ENCODE data around the gene SLCO6A1.

Gene SLCO6A1

GRCh38 chr5:102450313-102450990 is 48.3 kb downstream of the SLCO6A1 start:
- no peak overlapping the region for H3K4me3 ChIP-seq (ENCODE audit: low read length)
- no peaks in the 10 kb centered on the region for H3K36me3 ChIP-seq (ENCODE audit: control insufficient read depth, insufficient read depth, low read length, severe bottlenecking)
- no peaks in the 10 kb centered on the region for H3K9me3 ChIP-seq (ENCODE audit: control insufficient read depth, low read length)
- H3K9ac ChIP-seq (ENCODE audit: low read length), result no peak overlapping the region
- no peaks in the 10 kb centered on the region for H3K4me1 ChIP-seq (ENCODE audit: control insufficient read depth, insufficient read depth, low read length)
- DNase-seq (ENCODE audit: low read depth), result peak; percentile 21
- H3K27me3 ChIP-seq (replicated peaks; ENCODE audit: control insufficient read depth, insufficient read depth, low read length), result no peaks in the 10 kb centered on the region

- H3K9me3 ChIP-seq (ENCODE audit: control insufficient read depth, low read length), result peaks cover 19% of the 10 kb centered on the region
- H3K4me1 ChIP-seq (ENCODE audit: control insufficient read depth, insufficient read depth, low read length), result no peaks in the 10 kb centered on the region
- no peaks in the 10 kb centered on the region for H3K36me3 ChIP-seq (ENCODE audit: control insufficient read depth, insufficient read depth, low read length, severe bottlenecking)
- no peak overlapping the region for H3K9ac ChIP-seq (ENCODE audit: low read length)
- no peak overlapping the region for H3K4me3 ChIP-seq (ENCODE audit: low read length)
- no peak for DNase-seq (ENCODE audit: low read depth)
- H3K27me3 ChIP-seq (replicated peaks; ENCODE audit: control insufficient read depth, insufficient read depth, low read length), result no peaks in the 10 kb centered on the region
Measured at GRCh38 chr5:102433473-102433872, 65.3 kb downstream of the SLCO6A1 start.

GRCh38 chr5:102421647-102422046 is 77.2 kb downstream of the SLCO6A1 start:
- no peak overlapping the region for H3K4me3 ChIP-seq (ENCODE audit: low read length)
- H3K9me3 ChIP-seq (ENCODE audit: control insufficient read depth, low read length), result no peaks in the 10 kb centered on the region
- H3K4me1 ChIP-seq (ENCODE audit: control insufficient read depth, insufficient read depth, low read length), result no peaks in the 10 kb centered on the region
- no peak overlapping the region for H3K9ac ChIP-seq (ENCODE audit: low read length)
- H3K27me3 ChIP-seq (replicated peaks; ENCODE audit: control insufficient read depth, insufficient read depth, low read length), result no peaks in the 10 kb centered on the region
- H3K36me3 ChIP-seq (ENCODE audit: control insufficient read depth, insufficient read depth, low read length, severe bottlenecking), result no peaks in the 10 kb centered on the region
- DNase-seq (ENCODE audit: low read depth), result no peak

- Histone ChIP-seq H3K9ac (ENCODE audit: low read length) (no peak overlapping the region), H3K4me1 (ENCODE audit: control insufficient read depth, insufficient read depth, low read length) (no peaks in the 10 kb centered on the region), H3K4me3 (ENCODE audit: low read length) (no peak overlapping the region), H3K36me3 (ENCODE audit: control insufficient read depth, insufficient read depth, low read length, severe bottlenecking) (no peaks in the 10 kb centered on the region), H3K27me3 (replicated peaks; ENCODE audit: control insufficient read depth, insufficient read depth, low read length) (no peaks in the 10 kb centered on the region), H3K9me3 (ENCODE audit: control insufficient read depth, low read length) (no peaks in the 10 kb centered on the region)
- no peak for DNase-seq (ENCODE audit: low read depth)
Measured at GRCh38 chr5:102418531-102418930, 80.3 kb downstream of the SLCO6A1 start.

GRCh38 chr5:102414448-102414847 is 84.4 kb downstream of the SLCO6A1 start:
- Histone ChIP-seq H3K4me3 (ENCODE audit: low read length) (no peak overlapping the region), H3K9me3 (ENCODE audit: control insufficient read depth, low read length) (peaks cover 9% of the 10 kb centered on the region), H3K36me3 (ENCODE audit: control insufficient read depth, insufficient read depth, low read length, severe bottlenecking) (no peaks in the 10 kb centered on the region), H3K27me3 (replicated peaks; ENCODE audit: control insufficient read depth, insufficient read depth, low read length) (no peaks in the 10 kb centered on the region), H3K9ac (ENCODE audit: low read length) (no peak overlapping the region), H3K4me1 (ENCODE audit: control insufficient read depth, insufficient read depth, low read length) (no peaks in the 10 kb centered on the region)
- DNase-seq (ENCODE audit: low read depth), result no peak

- H3K9me3 ChIP-seq (ENCODE audit: control insufficient read depth, low read length), result peaks cover 3% of the 10 kb centered on the region
- H3K27me3 ChIP-seq (replicated peaks; ENCODE audit: control insufficient read depth, insufficient read depth, low read length), result no peaks in the 10 kb centered on the region
- H3K4me3 ChIP-seq (ENCODE audit: low read length), result no peak overlapping the region
- H3K36me3 ChIP-seq (ENCODE audit: control insufficient read depth, insufficient read depth, low read length, severe bottlenecking), result no peaks in the 10 kb centered on the region
- H3K9ac ChIP-seq (ENCODE audit: low read length), result no peak overlapping the region
- no peak for DNase-seq (ENCODE audit: low read depth)
- H3K4me1 ChIP-seq (ENCODE audit: control insufficient read depth, insufficient read depth, low read length), result no peaks in the 10 kb centered on the region
Measured at GRCh38 chr5:102388235-102388634, 110.6 kb downstream of the SLCO6A1 start.

GRCh38 chr5:102385365-102385764 is 113.4 kb downstream of the SLCO6A1 start:
- Histone ChIP-seq H3K4me3 (ENCODE audit: low read length) (no peak overlapping the region), H3K4me1 (ENCODE audit: control insufficient read depth, insufficient read depth, low read length) (no peaks in the 10 kb centered on the region), H3K9me3 (ENCODE audit: control insufficient read depth, low read length) (peaks cover 7% of the 10 kb centered on the region), H3K9ac (ENCODE audit: low read length) (no peak overlapping the region), H3K36me3 (ENCODE audit: control insufficient read depth, insufficient read depth, low read length, severe bottlenecking) (no peaks in the 10 kb centered on the region), H3K27me3 (replicated peaks; ENCODE audit: control insufficient read depth, insufficient read depth, low read length) (no peaks in the 10 kb centered on the region)
- DNase-seq (ENCODE audit: low read depth), result no peak

GRCh38 chr5:102380174-102380573 is 118.6 kb downstream of the SLCO6A1 start:
- no peak overlapping the region for H3K9ac ChIP-seq (ENCODE audit: low read length)
- peaks cover 4% of the 10 kb centered on the region for H3K9me3 ChIP-seq (ENCODE audit: control insufficient read depth, low read length)
- DNase-seq (ENCODE audit: low read depth), result no peak
- peaks cover 6% of the 10 kb centered on the region for H3K4me1 ChIP-seq (ENCODE audit: control insufficient read depth, insufficient read depth, low read length)
- no peak overlapping the region for H3K4me3 ChIP-seq (ENCODE audit: low read length)
- H3K36me3 ChIP-seq (ENCODE audit: control insufficient read depth, insufficient read depth, low read length, severe bottlenecking), result no peaks in the 10 kb centered on the region
- H3K27me3 ChIP-seq (replicated peaks; ENCODE audit: control insufficient read depth, insufficient read depth, low read length), result no peaks in the 10 kb centered on the region

- DNase-seq (ENCODE audit: low read depth), result no peak
Measured at GRCh38 chr5:102375876-102376275, 122.9 kb downstream of the SLCO6A1 start.

GRCh38 chr5:102375272-102375671 is 123.5 kb downstream of the SLCO6A1 start:
- H3K36me3 ChIP-seq (ENCODE audit: control insufficient read depth, insufficient read depth, low read length, severe bottlenecking), result no peaks in the 10 kb centered on the region
- H3K27me3 ChIP-seq (replicated peaks; ENCODE audit: control insufficient read depth, insufficient read depth, low read length), result no peaks in the 10 kb centered on the region
- peak overlapping the region; percentile 7 for H3K9ac ChIP-seq (ENCODE audit: low read length)
- DNase-seq (ENCODE audit: low read depth), result peak; percentile 63
- no peaks in the 10 kb centered on the region for H3K9me3 ChIP-seq (ENCODE audit: control insufficient read depth, low read length)
- peaks cover 11% of the 10 kb centered on the region for H3K4me1 ChIP-seq (ENCODE audit: control insufficient read depth, insufficient read depth, low read length)
- H3K4me3 ChIP-seq (ENCODE audit: low read length), result peak overlapping the region; percentile 40

More at GRCh38 chr5:102375876-102376275, 122.9 kb downstream of the SLCO6A1 start:
- Histone ChIP-seq H3K27me3 (replicated peaks; ENCODE audit: control insufficient read depth, insufficient read depth, low read length) (no peaks in the 10 kb centered on the region), H3K9me3 (ENCODE audit: control insufficient read depth, low read length) (no peaks in the 10 kb centered on the region), H3K4me1 (ENCODE audit: control insufficient read depth, insufficient read depth, low read length) (peaks cover 11% of the 10 kb centered on the region), H3K9ac (ENCODE audit: low read length) (no peak overlapping the region), H3K36me3 (ENCODE audit: control insufficient read depth, insufficient read depth, low read length, severe bottlenecking) (no peaks in the 10 kb centered on the region), H3K4me3 (ENCODE audit: low read length) (peak overlapping the region; percentile 40)

- Histone ChIP-seq H3K4me1 (ENCODE audit: control insufficient read depth, insufficient read depth, low read length) (no peaks in the 10 kb centered on the region), H3K9ac (ENCODE audit: low read length) (no peak overlapping the region), H3K9me3 (ENCODE audit: control insufficient read depth, low read length) (no peaks in the 10 kb centered on the region), H3K36me3 (ENCODE audit: control insufficient read depth, insufficient read depth, low read length, severe bottlenecking) (no peaks in the 10 kb centered on the region), H3K4me3 (ENCODE audit: low read length) (no peak overlapping the region), H3K27me3 (replicated peaks; ENCODE audit: control insufficient read depth, insufficient read depth, low read length) (no peaks in the 10 kb centered on the region)
- DNase-seq (ENCODE audit: low read depth), result no peak
Measured at GRCh38 chr5:102368392-102368791, 130.4 kb downstream of the SLCO6A1 start.
